GM08714 (cell line): ENCODE data around the gene INSRR.

Experiments
- H3K4me3 ChIP-seq: fragments of 200-500 bp; sonication (Bioruptor generic); 2 replicates; pipeline ENCODE4 v1.5.1; 2014; ENCODE audit warnings: mild to moderate bottlenecking, low read length, inconsistent platforms
- ZNF274 ChIP-seq: IDR thresholded peaks from 2 replicates; pipeline ENCODE4 v1.6.1; 2012; ENCODE audit warnings: mild to moderate bottlenecking, low read depth, low read length

Gene INSRR

GRCh38 chr1:156886583-156887281 is 27.8 kb upstream of the INSRR start:
- H3K4me3 ChIP-seq: no peak overlapping the region

DNA sequence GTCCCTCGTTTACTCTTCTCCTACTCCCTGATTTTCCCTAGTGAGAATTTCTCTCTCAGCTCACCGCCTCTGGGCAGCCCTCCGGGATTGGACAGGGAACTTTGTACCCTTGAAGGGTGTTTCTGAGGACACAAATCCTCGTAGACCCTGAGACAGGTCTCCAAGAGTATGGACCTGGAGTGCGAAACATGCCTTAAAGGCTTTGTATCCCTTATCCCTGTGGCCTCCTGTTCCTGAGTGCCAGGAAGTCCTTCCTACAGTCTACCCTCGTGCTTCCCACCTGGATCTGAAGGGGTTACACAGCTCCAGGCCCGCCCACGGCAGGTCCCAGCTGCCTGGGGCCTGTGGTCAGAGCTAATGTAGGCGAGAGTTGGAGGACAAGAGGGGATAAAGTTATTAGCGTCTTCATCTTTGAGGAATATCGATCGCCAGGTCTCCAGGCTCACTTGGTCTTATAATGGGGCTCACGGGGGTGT is 27.0 kb upstream of the INSRR start:
- H3K4me3 ChIP-seq: no peak overlapping the region
- TF ChIP-seq ZNF274: no peak

More at GRCh38 chr1:156886583-156887281, 27.8 kb upstream of the INSRR start:
- no peak for TF ChIP-seq ZNF274

DNA sequence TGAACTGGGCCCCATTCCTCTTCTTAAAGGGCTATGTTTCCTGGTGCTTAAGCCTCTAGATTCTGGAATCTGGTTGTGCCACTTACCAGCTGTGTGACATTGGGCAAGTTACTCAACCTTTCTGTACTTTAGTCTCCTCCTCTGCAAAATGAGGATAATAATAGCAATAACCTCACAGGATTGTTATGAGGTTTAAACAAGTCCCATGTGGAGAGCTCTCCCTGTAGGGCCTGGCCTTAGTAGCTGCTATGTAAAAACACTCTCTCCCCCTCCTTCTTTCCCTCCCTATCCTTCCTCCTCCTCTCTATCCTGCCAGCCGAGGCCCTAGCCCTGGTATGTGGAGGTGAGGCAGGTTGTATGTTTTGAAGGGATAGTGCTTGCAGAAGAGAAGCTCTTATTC is 26.4 kb upstream of the INSRR start:
- TF ChIP-seq ZNF274: no peak

GRCh38 chr1:156884560-156885184 is 25.8 kb upstream of the INSRR start:
- TF ChIP-seq ZNF274: no peak
- no peak overlapping the region for H3K4me3 ChIP-seq

More for the DNA sequence above, 26.4 kb upstream of the INSRR start:
- no peak overlapping the region for H3K4me3 ChIP-seq

- TF ChIP-seq ZNF274: no peak
Observed at GRCh38 chr1:156883919-156884318, 25.0 kb upstream of the INSRR start.

GRCh38 chr1:156882543-156882942 is 23.6 kb upstream of the INSRR start:
- TF ChIP-seq ZNF274: no peak
- no peak overlapping the region for H3K4me3 ChIP-seq

More at GRCh38 chr1:156883919-156884318, 25.0 kb upstream of the INSRR start:
- H3K4me3 ChIP-seq: no peak overlapping the region

- H3K4me3 ChIP-seq: no peak overlapping the region
- TF ChIP-seq ZNF274: no peak
Observed at GRCh38 chr1:156881663-156882062, 22.7 kb upstream of the INSRR start.

DNA sequence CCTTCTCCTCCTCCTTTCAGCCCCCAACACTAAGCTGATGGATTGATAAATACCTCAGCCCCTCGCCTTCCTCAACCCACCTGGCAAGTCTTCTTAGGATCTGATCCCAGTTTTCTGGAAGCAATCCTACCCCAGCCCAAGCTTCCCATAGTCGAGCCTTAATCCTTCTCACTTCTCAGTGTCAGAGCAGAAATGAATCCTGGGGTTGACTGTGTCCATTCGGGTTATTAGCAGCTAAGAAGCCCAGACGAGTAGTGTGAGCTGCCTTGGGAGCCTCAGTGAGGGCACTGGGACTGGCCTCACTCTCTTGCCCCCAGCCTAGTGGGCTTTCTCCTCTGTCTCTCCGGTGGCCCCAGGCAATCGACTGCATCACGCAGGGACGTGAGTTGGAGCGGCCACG is 22.2 kb upstream of the INSRR start:
- TF ChIP-seq ZNF274: no peak
- no peak overlapping the region for H3K4me3 ChIP-seq

DNA sequence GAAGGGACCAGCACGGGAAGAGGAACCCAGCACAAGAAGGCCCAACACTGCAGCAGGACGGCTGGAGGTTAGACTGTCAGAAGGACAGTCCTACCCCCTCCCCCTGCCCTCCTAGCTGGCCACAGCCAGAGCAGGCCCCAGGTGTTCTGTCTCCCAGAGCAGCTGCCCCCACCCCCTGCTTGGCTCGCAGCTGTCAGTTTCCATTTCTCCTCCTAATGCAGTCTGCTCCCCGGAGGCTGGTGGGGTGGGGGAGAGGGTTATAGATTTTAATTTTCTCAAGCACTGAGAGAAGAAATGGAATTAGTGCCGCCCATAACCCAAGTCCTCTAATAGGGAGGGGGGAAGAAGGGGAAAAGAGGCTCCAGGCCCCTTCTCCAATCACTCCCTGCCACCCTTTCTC is 21.6 kb upstream of the INSRR start:
- no peak for TF ChIP-seq ZNF274
- no peak overlapping the region for H3K4me3 ChIP-seq

DNA sequence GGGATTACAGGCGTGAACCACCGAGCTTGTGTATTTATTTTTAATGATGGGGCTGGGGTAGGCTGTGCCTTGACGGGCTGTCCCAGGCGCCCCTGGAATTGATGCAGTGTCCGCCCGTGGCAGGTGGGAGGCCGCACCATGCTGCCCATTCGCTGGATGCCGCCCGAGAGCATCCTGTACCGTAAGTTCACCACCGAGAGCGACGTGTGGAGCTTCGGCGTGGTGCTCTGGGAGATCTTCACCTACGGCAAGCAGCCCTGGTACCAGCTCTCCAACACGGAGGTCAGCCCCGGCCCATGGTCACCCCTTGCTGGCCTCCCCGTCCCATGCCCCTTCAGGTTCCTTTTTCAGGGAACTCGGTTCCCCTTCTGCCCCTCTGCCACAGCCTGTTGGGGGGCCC is 21.0 kb upstream of the INSRR start:
- no peak for TF ChIP-seq ZNF274
- no peak overlapping the region for H3K4me3 ChIP-seq

DNA sequence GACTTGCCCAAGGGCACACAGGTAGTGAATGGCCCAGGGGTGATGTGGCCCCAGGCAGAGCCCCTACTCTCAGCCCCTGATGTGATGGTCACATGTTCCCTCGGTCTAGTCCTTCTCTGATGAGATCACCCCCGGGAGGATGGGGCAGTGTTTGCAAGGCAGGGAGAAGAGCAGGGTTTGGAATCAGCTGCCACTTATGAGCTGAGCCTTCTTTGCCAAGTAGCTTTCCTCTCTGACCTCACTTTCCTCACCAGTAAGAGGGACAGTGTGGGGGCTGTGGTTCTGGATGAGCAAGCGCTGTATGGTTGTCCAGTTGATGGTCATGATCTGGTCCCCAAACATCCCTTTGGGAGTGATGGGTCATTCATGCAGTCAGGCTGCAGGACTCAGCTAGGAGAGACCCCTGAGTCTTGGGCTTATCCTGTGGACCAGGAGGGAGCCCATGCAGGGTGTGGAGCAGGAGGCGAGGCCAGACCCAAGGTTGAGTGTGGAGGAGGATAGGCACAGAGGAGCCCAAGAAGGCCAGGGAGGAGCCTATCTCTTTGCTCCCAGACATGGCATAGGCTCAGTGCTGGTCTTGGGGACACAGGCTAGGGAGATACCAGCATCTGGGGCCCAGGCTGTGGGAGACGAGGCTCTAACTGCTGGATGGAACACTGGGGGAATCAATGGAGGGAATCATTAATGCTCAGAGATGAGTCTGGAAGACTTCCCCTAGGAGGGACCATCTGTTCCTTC is 18.7 kb upstream of the INSRR start:
- no peak overlapping the region for H3K4me3 ChIP-seq
- TF ChIP-seq ZNF274: no peak

- H3K4me3 ChIP-seq: no peak overlapping the region
- no peak for TF ChIP-seq ZNF274
Observed at GRCh38 chr1:156876281-156876680, 17.4 kb upstream of the INSRR start.

GRCh38 chr1:156875341-156875615 is 16.4 kb upstream of the INSRR start:
- TF ChIP-seq ZNF274: no peak
- H3K4me3 ChIP-seq: no peak overlapping the region

- no peak overlapping the region for H3K4me3 ChIP-seq
- TF ChIP-seq ZNF274: no peak
Observed at GRCh38 chr1:156874572-156875340, 15.8 kb upstream of the INSRR start.
